Measurements from ENCODE around the gene RASGRP3. TPM values are rescaled to one million over a fixed set of nuclear protein-coding genes. Genes with fewer than 3 reads are reported as not detected.

RASGRP3 gene
- total and polyA plus RNA-seq, 2 donors (not counting 3 experiments of a cell fraction or from before 2014, with no cell fraction given), result 16.0 to 39.6 TPM

GRCh38 chr2:33491441-33492084, 15.1 kb downstream of the RASGRP3 start:
- BruUV-seq (replicated peaks), result no TSS peak
- FAIRE-seq (no peak), DNase-seq (ENCODE audit: low read depth, low spot score) (no peak)
- Histone ChIP-seq H3K36me3 (ENCODE audit: control insufficient read depth in 2 of 2, extremely low read depth in 1 of 2, insufficient read depth in 2 of 2, low read length in 2 of 2) (no peaks in the 10 kb centered on the region), H3K9me3 (replicated peaks; ENCODE audit: control insufficient read depth, insufficient read depth, low read length) (no peaks in the 10 kb centered on the region), H3K27ac (ENCODE audit: insufficient read depth, low read depth, low read length) (no peak overlapping the region), H2AFZ (ENCODE audit: low read depth, low read length) (no peak overlapping the region), H3K79me2 (ENCODE audit: control insufficient read depth, insufficient read depth, low read length) (no peaks in the 10 kb centered on the region), H3K9ac (replicated peaks; ENCODE audit: extremely low read depth, insufficient read depth, low read length) (no peak overlapping the region), H4K20me1 (replicated peaks; ENCODE audit: control insufficient read depth, extremely low read depth, insufficient read depth, low read length) (no peaks in the 10 kb centered on the region), H3K4me1 (ENCODE audit: control insufficient read depth, extremely low read depth, insufficient read depth, low read length) (peaks cover 15% of the 10 kb centered on the region), H3K4me2 (ENCODE audit: insufficient read depth, low read length) (no peak overlapping the region), H3K27me3 (ENCODE audit: control insufficient read depth in 2 of 2, insufficient read depth in 2 of 2, low read length in 2 of 2) (peaks cover 6 to 7% of the 10 kb centered on the region in 2 experiments), H3K9me1 (replicated peaks; ENCODE audit: control insufficient read depth, extremely low read depth, insufficient read depth, low read length) (no peaks in the 10 kb centered on the region), H3K4me3 (replicated peaks in 1 of 3; ENCODE audit: insufficient read depth in 1 of 3, low read depth in 1 of 3, low read length in 3 of 3) (no peak overlapping the region)
- POLR2A ChIA-PET, result no interaction called here
- CTCF ChIA-PET, result no interaction called here
- TF ChIP-seq FOS (IDR thresholded peaks at IDR 0.05; ENCODE audit: borderline replicate concordance, insufficient read depth, low read length) (no peak), EZH2 (IDR thresholded peaks at IDR 0.05; ENCODE audit: borderline replicate concordance, low read depth, low read length, severe bottlenecking) (no peak), JUN (IDR thresholded peaks at IDR 0.05; ENCODE audit: borderline replicate concordance, insufficient read depth, insufficient read length, low read depth) (no peak), MYC (IDR thresholded peaks at IDR 0.05; ENCODE audit: low read depth, low read length) (no peak)
- dilution Hi-C loops (cut with MboI; ENCODE audit: extremely low pct_ligation_motif_present, low sequenced_read_pairs), result no loop called here
- intact Hi-C loops (cut with micrococcal nuclease), result no loop called here

GRCh38 chr2:33492399-33493134, 16.1 kb downstream of the RASGRP3 start:
- CTCF ChIA-PET, result interaction anchor here (1.0 to 1.6 kb wide), 2 partner anchors 49 to 52 kb away, joined by 3 to 4 read pairs; no protein-coding TSS in a partner anchor

More at GRCh38 chr2:33492399-33493134, 16.1 kb downstream of the RASGRP3 start:
- POLR2A ChIA-PET, result no interaction called here
- dilution Hi-C loops (cut with MboI; ENCODE audit: extremely low pct_ligation_motif_present, low sequenced_read_pairs), result no loop called here
- Histone ChIP-seq H3K27ac (ENCODE audit: insufficient read depth, low read depth, low read length) (no peak overlapping the region), H2AFZ (ENCODE audit: low read depth, low read length) (no peak overlapping the region), H3K9me3 (replicated peaks; ENCODE audit: control insufficient read depth, insufficient read depth, low read length) (no peaks in the 10 kb centered on the region), H3K4me2 (ENCODE audit: insufficient read depth, low read length) (no peak overlapping the region), H3K27me3 (ENCODE audit: control insufficient read depth in 2 of 2, insufficient read depth in 2 of 2, low read length in 2 of 2) (peaks cover 6% of the 10 kb centered on the region in 2 experiments), H4K20me1 (replicated peaks; ENCODE audit: control insufficient read depth, extremely low read depth, insufficient read depth, low read length) (no peaks in the 10 kb centered on the region), H3K4me1 (ENCODE audit: control insufficient read depth, extremely low read depth, insufficient read depth, low read length) (peaks cover 24% of the 10 kb centered on the region), H3K9me1 (replicated peaks; ENCODE audit: control insufficient read depth, extremely low read depth, insufficient read depth, low read length) (no peaks in the 10 kb centered on the region), H3K9ac (replicated peaks; ENCODE audit: extremely low read depth, insufficient read depth, low read length) (no peak overlapping the region), H3K79me2 (ENCODE audit: control insufficient read depth, insufficient read depth, low read length) (no peaks in the 10 kb centered on the region), H3K4me3 (replicated peaks in 1 of 3; ENCODE audit: insufficient read depth in 1 of 3, low read depth in 1 of 3, low read length in 3 of 3) (no peak overlapping the region), H3K36me3 (ENCODE audit: control insufficient read depth in 2 of 2, extremely low read depth in 1 of 2, insufficient read depth in 2 of 2, low read length in 2 of 2) (no peaks in the 10 kb centered on the region)
- FAIRE-seq, result no peak
- intact Hi-C loops (cut with micrococcal nuclease), result no loop called here
- no peak for DNase-seq (ENCODE audit: low read depth, low spot score)
- BruUV-seq (replicated peaks), result no TSS peak
- TF ChIP-seq GATA2 (IDR thresholded peaks at IDR 0.05; ENCODE audit: insufficient read depth, insufficient read length, low read depth, low read length), result no peak
- no peak for TF ChIP-seq MYC (IDR thresholded peaks at IDR 0.05; ENCODE audit: low read depth, low read length)
- no peak for TF ChIP-seq JUN (IDR thresholded peaks at IDR 0.05; ENCODE audit: borderline replicate concordance, insufficient read depth, insufficient read length, low read depth)
- no peak for TF ChIP-seq EZH2 (IDR thresholded peaks at IDR 0.05; ENCODE audit: borderline replicate concordance, low read depth, low read length, severe bottlenecking)
- no peak for TF ChIP-seq MAX (IDR thresholded peaks at IDR 0.05; ENCODE audit: insufficient read depth, insufficient read length)
- no peak for TF ChIP-seq POLR2A (IDR thresholded peaks at IDR 0.05; ENCODE audit: low read depth, low read length)
- TF ChIP-seq POLR2AphosphoS5 (IDR thresholded peaks at IDR 0.05; ENCODE audit: insufficient read depth, low read depth, low read length), result no peak

Data from endothelial cell of umbilical vein (primary cell).